Lower lobe of right lung (tissue), 2 donors: ENCODE data around the gene TMEM95. TPM values are rescaled to one million over a fixed set of nuclear protein-coding genes. Genes with fewer than 3 reads are reported as not detected.
"Not testable (repeated sequence)": the region's sequence is repeated elsewhere in the genome, so short reads cannot be mapped to it uniquely, and the experiment has no call there.

Source experiments
- ATAC-seq, 2 donors: fragments of 200-7000 bp; cut with Tn5 transposase; one replicate each; pipeline ENCODE4 v1.9.1; 2020 to 2022; ENCODE audit warnings: mild to moderate bottlenecking in 2 of 2, moderate library complexity in 2 of 2
- DNase-seq: peaks from one replicate; pipeline ENCODE4 v3.0.0-alpha.2; 2020
- H3K27ac ChIP-seq: fragments of 200-600 bp; one replicate; pipeline ENCODE4 v1.8.0; 2022
- H3K27me3 ChIP-seq: fragments of 200-600 bp; one replicate; pipeline ENCODE4 v1.8.0; 2022; ENCODE audit warnings: low read depth
- H3K36me3 ChIP-seq: fragments of 200-600 bp; one replicate; pipeline ENCODE4 v1.8.0; 2022; ENCODE audit warnings: mild to moderate bottlenecking
- H3K4me1 ChIP-seq: fragments of 200-600 bp; one replicate; pipeline ENCODE4 v1.8.0; 2022
- H3K4me3 ChIP-seq: fragments of 200-600 bp; one replicate; pipeline ENCODE4 v1.8.0; 2022; ENCODE audit warnings: mild to moderate bottlenecking
- H3K9me3 ChIP-seq: fragments of 200-600 bp; one replicate; pipeline ENCODE4 v1.8.0; 2022
- CTCF ChIP-seq: fragments of 200-600 bp; IDR thresholded peaks from one replicate; pipeline ENCODE4 v1.8.0; 2022; ENCODE audit warnings: antibody characterized with exemption, mild to moderate bottlenecking
- intact Hi-C: fragments of 100-400 bp; cut with DNase I; formaldehyde crosslinking; loops from one replicate; pipeline ENCODE4 v1.11.0; 2022
- total RNA-seq: library from RNA; stranded (reverse); fragmentation: NEBNext Ultra II Directional; extraction: Animal tissue kit (Norgen Biotek cat#: 25700); gene quantifications from one replicate; pipeline ENCODE4 v1.2.1, GENCODE V29; 2021
- donor health status: DM: no; HTN: yes; CAD: no; lungs with severe emphysema.

Gene TMEM95
- total RNA-seq, 1 donor from 2014 or later = not detected

- intact Hi-C loops = no loop called here
Observed at GRCh38 chr17:7329997-7330637, 24.8 kb upstream of the TMEM95 start.

GRCh38 chr17:7330638-7331015 lies 24.3 kb upstream of the TMEM95 start:
- peaks cover 12% of the 10 kb centered on the region for H3K36me3 ChIP-seq
- no peak for TF ChIP-seq CTCF
- intact Hi-C loops = no loop called here
- H3K27me3 ChIP-seq = no peaks in the 10 kb centered on the region
- ATAC-seq = no peak
- no peaks in the 10 kb centered on the region for H3K9me3 ChIP-seq
- H3K4me1 ChIP-seq = peaks cover 22% of the 10 kb centered on the region
- peak overlapping the region; percentile 89 for H3K27ac ChIP-seq
- H3K4me3 ChIP-seq = peak overlapping the region; percentile 90
- DNase-seq = no peak

More at GRCh38 chr17:7329997-7330637, 24.8 kb upstream of the TMEM95 start:
- TF ChIP-seq CTCF = no peak
- Histone ChIP-seq H3K36me3 (peaks cover 17% of the 10 kb centered on the region), H3K9me3 (no peaks in the 10 kb centered on the region), H3K27ac (peak overlapping the region; percentile 89), H3K4me3 (peak overlapping the region; percentile 90), H3K4me1 (peaks cover 22% of the 10 kb centered on the region), H3K27me3 (no peaks in the 10 kb centered on the region)
- peak; percentile 83 for DNase-seq
- ATAC-seq = peak; percentile 67 to 80

GRCh38 chr17:7332111-7332510 lies 22.8 kb upstream of the TMEM95 start:
- Histone ChIP-seq H3K4me1 (peaks cover 22% of the 10 kb centered on the region), H3K27ac (no peak overlapping the region), H3K36me3 (no peaks in the 10 kb centered on the region), H3K4me3 (no peak overlapping the region), H3K27me3 (peaks cover 12% of the 10 kb centered on the region), H3K9me3 (no peaks in the 10 kb centered on the region)
- TF ChIP-seq CTCF = no peak
- intact Hi-C loops = no loop called here
- DNase-seq (no peak), ATAC-seq (no peak)

- ATAC-seq, H3K4me3 ChIP-seq, DNase-seq, H3K36me3 ChIP-seq, H3K9me3 ChIP-seq, intact Hi-C loops, H3K27ac ChIP-seq: not testable (repeated sequence)
- H3K4me1 ChIP-seq = peaks cover 21% of the 10 kb centered on the region
- H3K27me3 ChIP-seq = peaks cover 12% of the 10 kb centered on the region
Observed at GRCh38 chr17:7332600-7333069, 22.3 kb upstream of the TMEM95 start.

GRCh38 chr17:7334938-7335538 lies 19.9 kb upstream of the TMEM95 start:
- intact Hi-C loops = no loop called here
- H3K4me3 ChIP-seq = no peak overlapping the region
- no peak for TF ChIP-seq CTCF

GRCh38 chr17:7335765-7336164 lies 19.2 kb upstream of the TMEM95 start:
- H3K4me1 ChIP-seq, ATAC-seq, H3K4me3 ChIP-seq, DNase-seq, H3K9me3 ChIP-seq, intact Hi-C loops, H3K36me3 ChIP-seq: not testable (repeated sequence)
- peaks cover 12% of the 10 kb centered on the region for H3K27me3 ChIP-seq
- peak overlapping the region; percentile 53 for H3K27ac ChIP-seq

More at GRCh38 chr17:7334938-7335538, 19.9 kb upstream of the TMEM95 start:
- DNase-seq = no peak
- Histone ChIP-seq H3K36me3 (no peaks in the 10 kb centered on the region), H3K27ac (no peak overlapping the region), H3K27me3 (peaks cover 12% of the 10 kb centered on the region), H3K9me3 (no peaks in the 10 kb centered on the region), H3K4me1 (peaks cover 12% of the 10 kb centered on the region)
- no peak for ATAC-seq
